Dermis blood vessel endothelial cell (primary cell): Measurements from ENCODE around the gene PRPF18. TPM values are rescaled to one million over a fixed set of nuclear protein-coding genes. Genes with fewer than 3 reads are reported as not detected.
A peak's percentile ranks its signal among the peaks of the same experiment; 100 is the strongest.

Experiments
- DNase-seq: peaks from one replicate; pipeline ENCODE4 v3.0.0; 2010
- total RNA-seq: library from RNA; depleted of rRNA; stranded (reverse); fragments of >200 nt; gene quantifications from 2 replicates; pipeline ENCODE4 v1.2.3, GENCODE V29; 2014

The PRPF18 gene
- total RNA-seq, 1 donor from 2014 or later, result 44.1 TPM

- no peak for DNase-seq
These were observed 55.5 kb downstream of the PRPF18 start for GRCh38 chr10:13642293-13642692.

GRCh38 chr10:13643016-13643415 is 56.3 kb downstream of the PRPF18 start:
- no peak for DNase-seq

- DNase-seq, result no peak
These were observed 58.1 kb downstream of the PRPF18 start for GRCh38 chr10:13644866-13645265.

GRCh38 chr10:13648425-13648824 is 61.7 kb downstream of the PRPF18 start:
- no peak for DNase-seq

- DNase-seq, result no peak
These were observed 63.2 kb downstream of the PRPF18 start for GRCh38 chr10:13649844-13650520.

GRCh38 chr10:13650961-13651360 is 64.2 kb downstream of the PRPF18 start:
- DNase-seq, result no peak

GRCh38 chr10:13651969-13652720 is 65.4 kb downstream of the PRPF18 start:
- DNase-seq, result no peak

- no peak for DNase-seq
These were observed 66.1 kb downstream of the PRPF18 start for GRCh38 chr10:13652860-13653259.

GRCh38 chr10:13654118-13654830 is 67.5 kb downstream of the PRPF18 start:
- DNase-seq, result no peak

- DNase-seq, result no peak
These were observed 68.1 kb downstream of the PRPF18 start for GRCh38 chr10:13654846-13655245.

- DNase-seq, result no peak
These were observed 69.8 kb downstream of the PRPF18 start for GRCh38 chr10:13656337-13657100.

- DNase-seq, result no peak
These were observed 70.4 kb downstream of the PRPF18 start for GRCh38 chr10:13657101-13657680.

- no peak for DNase-seq
These were observed 71.5 kb downstream of the PRPF18 start for GRCh38 chr10:13658264-13658663.

- peak; percentile 64 for DNase-seq
These were observed 72.3 kb downstream of the PRPF18 start for GRCh38 chr10:13658871-13659685.

- peak; percentile 75 for DNase-seq
These were observed 73.3 kb downstream of the PRPF18 start for GRCh38 chr10:13659887-13660550.

GRCh38 chr10:13660551-13660920 is 73.8 kb downstream of the PRPF18 start:
- DNase-seq, result peak; percentile 13

GRCh38 chr10:13661256-13661655 is 74.5 kb downstream of the PRPF18 start:
- no peak for DNase-seq

GRCh38 chr10:13665516-13666262 is 78.9 kb downstream of the PRPF18 start:
- DNase-seq, result no peak

- no peak for DNase-seq
These were observed 81.4 kb downstream of the PRPF18 start for GRCh38 chr10:13668126-13668525.

GRCh38 chr10:13669182-13669855 is 82.6 kb downstream of the PRPF18 start:
- no peak for DNase-seq
